LHCN-M2 (cell line): Measurements from ENCODE around the gene CSN2. TPM values are rescaled to one million over a fixed set of nuclear protein-coding genes. Genes with fewer than 3 reads are reported as not detected.

ENCODE experiments used
- DNase-seq: peaks from one replicate; pipeline ENCODE4 v3.0.0-alpha.2; 2012; ENCODE audit warnings: low read depth
- total RNA-seq: library from RNA; depleted of rRNA; stranded (reverse); fragments of >200 nt; gene quantifications from 2 replicates; pipeline ENCODE4 v1.2.3, GENCODE V29; 2014; rRNA removed

Gene CSN2
- total RNA-seq, 1 experiment from 2014 or later: not detected

- no peak for DNase-seq
Measured at GRCh38 chr4:69907151-69907550, 58.4 kb downstream of the CSN2 start.

Other genes starting within 250 kb of the CSN2 start
- 0.17 and 0.58 TPM in 2 replicates for gene SULT1B1, start 205.1 kb downstream of the CSN2 start, total RNA-seq
- gene SULT1E1, start 105.6 kb downstream of the CSN2 start, total RNA-seq: not detected in 2 replicates
- gene CSN1S1, start 34.7 kb downstream of the CSN2 start, total RNA-seq: not detected in 2 replicates
- not detected in 2 replicates for gene STATH, start 30.2 kb upstream of the CSN2 start, total RNA-seq
- not detected in 2 replicates for gene HTN3, start 62.7 kb upstream of the CSN2 start, total RNA-seq
- not detected in 2 replicates for gene HTN1, start 84.7 kb upstream of the CSN2 start, total RNA-seq
- not detected in 2 replicates for gene PRR27, start 188.5 kb upstream of the CSN2 start, total RNA-seq
- not detected in 2 replicates for gene ODAM, start 230.0 kb upstream of the CSN2 start, total RNA-seq